ENCODE measurements around the gene APLP2.
A peak's percentile ranks its signal among the peaks of the same experiment; 100 is the strongest.
"Not testable (repeated sequence)": the region's sequence is repeated elsewhere in the genome, so short reads cannot be mapped to it uniquely, and the experiment has no call there.

Gene APLP2

GRCh38 chr11:130061017-130061416, 8.7 kb upstream of the APLP2 start:
- DNase-seq (ENCODE audit: low read depth), result no peak

- no peak for DNase-seq (ENCODE audit: low read depth)
Measured at GRCh38 chr11:130062026-130062425, 7.7 kb upstream of the APLP2 start.

GRCh38 chr11:130063451-130063850, 6.2 kb upstream of the APLP2 start:
- no peak for DNase-seq (ENCODE audit: low read depth)

- DNase-seq (ENCODE audit: low read depth), result no peak
Measured at GRCh38 chr11:130064596-130064995, 5.1 kb upstream of the APLP2 start.

GRCh38 chr11:130066338-130066737, 3.4 kb upstream of the APLP2 start:
- DNase-seq (ENCODE audit: low read depth), result no peak

GRCh38 chr11:130068546-130068985, 1.1 kb upstream of the APLP2 start:
- DNase-seq (ENCODE audit: low read depth), result no peak

- DNase-seq (ENCODE audit: low read depth), result peak; percentile 28
Measured at GRCh38 chr11:130068986-130069658, 572 bp upstream of the APLP2 start.

GRCh38 chr11:130070109-130070845, 583 bp downstream of the APLP2 start:
- DNase-seq (ENCODE audit: low read depth), result peak; percentile 34

- no peak for DNase-seq (ENCODE audit: low read depth)
Measured at GRCh38 chr11:130070846-130071200, 1.1 kb downstream of the APLP2 start.

- DNase-seq (ENCODE audit: low read depth), result no peak
Measured at GRCh38 chr11:130071211-130071712, 1.6 kb downstream of the APLP2 start.

GRCh38 chr11:130074736-130075135, 5.0 kb downstream of the APLP2 start:
- DNase-seq (ENCODE audit: low read depth), result no peak

GRCh38 chr11:130076778-130077481, 7.2 kb downstream of the APLP2 start:
- DNase-seq (ENCODE audit: low read depth), result no peak

- DNase-seq (ENCODE audit: low read depth), result no peak
Measured at GRCh38 chr11:130077671-130078070, 8.0 kb downstream of the APLP2 start.

- DNase-seq (ENCODE audit: low read depth), result no peak
Measured at GRCh38 chr11:130078080-130078479, 8.4 kb downstream of the APLP2 start.

- no peak for DNase-seq (ENCODE audit: low read depth)
Measured at GRCh38 chr11:130085671-130086290, 16.1 kb downstream of the APLP2 start.

- no peak for DNase-seq (ENCODE audit: low read depth)
Measured at GRCh38 chr11:130086669-130087068, 17.0 kb downstream of the APLP2 start.

- DNase-seq (ENCODE audit: low read depth), result no peak
Measured at GRCh38 chr11:130087294-130087926, 17.7 kb downstream of the APLP2 start.

- no peak for DNase-seq (ENCODE audit: low read depth)
Measured at GRCh38 chr11:130088217-130088616, 18.5 kb downstream of the APLP2 start.

- DNase-seq (ENCODE audit: low read depth), result no peak
Measured at GRCh38 chr11:130088919-130089673, 19.4 kb downstream of the APLP2 start.

GRCh38 chr11:130089674-130090073, 20.0 kb downstream of the APLP2 start:
- DNase-seq (ENCODE audit: low read depth), result no peak

GRCh38 chr11:130090517-130090916, 20.8 kb downstream of the APLP2 start:
- not testable (repeated sequence) for DNase-seq (ENCODE audit: low read depth)
